OCI-LY7 (cell line): ENCODE measurements around the gene COPE.

Experiments
- EZH2phosphoT487 ChIP-seq: fragments of 200-600 bp; sonication (generic); IDR thresholded peaks from 2 replicates; pipeline ENCODE4 v1.6.1; 2018; ENCODE audit warnings: low read depth, borderline replicate concordance, mild to moderate bottlenecking, mixed run types, antibody characterized with exemption, low read length, moderate library complexity, mixed read lengths
- TF ChIP-seq, protein P1 (sequence below): fragments of 200-600 bp; sonication (generic); conservative IDR thresholded peaks from 2 replicates; pipeline ENCODE4 v1.5.1; 2014; ENCODE audit warnings: mild to moderate bottlenecking, antibody characterized with exemption, low read length, moderate library complexity, mixed read lengths

DNA sequence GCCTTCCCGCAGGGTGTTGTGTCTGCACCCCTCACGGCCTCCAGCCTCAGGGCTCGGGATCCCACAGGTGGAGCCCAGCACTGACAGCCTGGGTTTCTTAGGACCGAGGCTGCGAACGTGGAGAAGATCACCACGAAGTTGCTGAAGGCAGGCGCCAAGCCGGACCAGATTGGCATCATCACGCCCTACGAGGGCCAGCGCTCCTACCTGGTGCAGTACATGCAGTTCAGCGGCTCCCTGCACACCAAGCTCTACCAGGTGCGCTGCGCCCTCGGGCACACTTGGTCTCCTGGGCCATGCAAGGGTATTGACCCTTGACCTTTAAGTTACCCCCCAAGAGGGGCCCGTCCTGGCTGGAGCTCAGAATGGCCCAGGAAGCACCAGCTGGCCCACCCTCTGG lies 58.5 kb downstream of the COPE start:
- TF ChIP-seq, protein P1, sequence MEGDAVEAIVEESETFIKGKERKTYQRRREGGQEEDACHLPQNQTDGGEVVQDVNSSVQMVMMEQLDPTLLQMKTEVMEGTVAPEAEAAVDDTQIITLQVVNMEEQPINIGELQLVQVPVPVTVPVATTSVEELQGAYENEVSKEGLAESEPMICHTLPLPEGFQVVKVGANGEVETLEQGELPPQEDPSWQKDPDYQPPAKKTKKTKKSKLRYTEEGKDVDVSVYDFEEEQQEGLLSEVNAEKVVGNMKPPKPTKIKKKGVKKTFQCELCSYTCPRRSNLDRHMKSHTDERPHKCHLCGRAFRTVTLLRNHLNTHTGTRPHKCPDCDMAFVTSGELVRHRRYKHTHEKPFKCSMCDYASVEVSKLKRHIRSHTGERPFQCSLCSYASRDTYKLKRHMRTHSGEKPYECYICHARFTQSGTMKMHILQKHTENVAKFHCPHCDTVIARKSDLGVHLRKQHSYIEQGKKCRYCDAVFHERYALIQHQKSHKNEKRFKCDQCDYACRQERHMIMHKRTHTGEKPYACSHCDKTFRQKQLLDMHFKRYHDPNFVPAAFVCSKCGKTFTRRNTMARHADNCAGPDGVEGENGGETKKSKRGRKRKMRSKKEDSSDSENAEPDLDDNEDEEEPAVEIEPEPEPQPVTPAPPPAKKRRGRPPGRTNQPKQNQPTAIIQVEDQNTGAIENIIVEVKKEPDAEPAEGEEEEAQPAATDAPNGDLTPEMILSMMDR, result no peak
- TF ChIP-seq EZH2phosphoT487, result no peak
